PC-3 (cell line): ENCODE measurements around the gene NOG. TPM values are rescaled to one million over a fixed set of nuclear protein-coding genes. Genes with fewer than 3 reads are reported as not detected.

Experiments
- ATAC-seq: fragments of 200-7000 bp; cut with Tn5 transposase; 2 replicates; pipeline ENCODE4 v1.9.1; 2020; ENCODE audit warnings: mild to moderate bottlenecking, moderate library complexity
- BruUV-seq: library from RNA; stranded (reverse); fragments of 400-500 nt; replicated peaks from 2 replicates; lab custom pipeline; 2021; lab: Mats Ljungman, UMichigan
- CTCF ChIA-PET: fragments of 300-600 bp; sonication (Branson Sonifier 250); formaldehyde crosslinking; loops from one replicate; lab custom pipeline; 2022; ENCODE audit warnings: antibody characterized with exemption; lab: Charles Lee
- POLR2A ChIA-PET: fragments of 300-600 bp; sonication (Branson Sonifier 250); formaldehyde crosslinking; loops from one replicate; lab custom pipeline; 2022; ENCODE audit warnings: antibody characterized with exemption; ENCODE audit not compliant: unreplicated experiment; lab: Charles Lee
- DNase-seq: peaks from one replicate; pipeline ENCODE4 v3.0.0-alpha.2; 2015
- H2AFZ ChIP-seq: fragments of 300-600 bp; sonication (generic); 2 replicates; pipeline ENCODE4 v1.6.0; 2016; ENCODE audit warnings: antibody characterized with exemption, low read length
- H3F3A ChIP-seq: fragments of 300-600 bp; sonication (generic); one replicate; pipeline ENCODE4 v1.6.0; 2017; ENCODE audit warnings: antibody characterized with exemption, low read length, control low read depth, mild to moderate bottlenecking; ENCODE audit not compliant: unreplicated experiment
- H3K27ac ChIP-seq: fragments of 300-600 bp; sonication (generic); 2 replicates; pipeline ENCODE4 v1.5.1; 2016; ENCODE audit warnings: mild to moderate bottlenecking, low read length
- H3K27me3 ChIP-seq: fragments of 300-600 bp; sonication (generic); 2 replicates; pipeline ENCODE4 v1.6.1; 2016; ENCODE audit warnings: low read length, mixed read lengths
- H3K36me3 ChIP-seq: fragments of 300-600 bp; sonication (generic); 2 replicates; pipeline ENCODE4 v1.6.1; 2016; ENCODE audit warnings: low read depth, mixed run types, low read length, mixed read lengths
- H3K4me1 ChIP-seq: fragments of 300-600 bp; sonication (generic); 2 replicates; pipeline ENCODE4 v1.5.1; 2016; ENCODE audit warnings: low read length; ENCODE audit not compliant: insufficient read depth
- H3K4me2 ChIP-seq: fragments of 300-600 bp; sonication (generic); 2 replicates; pipeline ENCODE4 v1.6.0; 2016; ENCODE audit warnings: low read length
- H3K4me3 ChIP-seq: fragments of 300-600 bp; sonication (generic); 2 replicates; pipeline ENCODE4 v1.5.1; 2016; ENCODE audit warnings: mild to moderate bottlenecking, low read length, mixed read lengths
- H3K79me2 ChIP-seq: fragments of 300-600 bp; sonication (generic); 2 replicates; pipeline ENCODE4 v1.6.1; 2017; ENCODE audit warnings: low read length, mixed read lengths
- H3K9ac ChIP-seq: fragments of 300-600 bp; sonication (generic); 2 replicates; pipeline ENCODE4 v1.6.0; 2016; ENCODE audit warnings: mild to moderate bottlenecking, low read length
- H3K9me2 ChIP-seq: fragments of 300-600 bp; sonication (generic); replicated peaks from 2 replicates; pipeline ENCODE4 v1.6.1; 2016; ENCODE audit warnings: mixed run types, low read length, mixed read lengths
- H3K9me3 ChIP-seq: fragments of 300-600 bp; sonication (generic); 2 replicates; pipeline ENCODE4 v1.6.1; 2016; ENCODE audit warnings: low read length, mixed read lengths
- H4K20me1 ChIP-seq: fragments of 300-600 bp; sonication (generic); 2 replicates; pipeline ENCODE4 v1.6.1; 2016; ENCODE audit warnings: low read length, mixed read lengths
- CTCF ChIP-seq: fragments of 300-600 bp; sonication (generic); conservative IDR thresholded peaks from 2 replicates; pipeline ENCODE4 v1.5.1; 2017; ENCODE audit warnings: antibody characterized with exemption, low read depth, mild to moderate bottlenecking, low read length
- EZH2 ChIP-seq: fragments of 300-600 bp; sonication (generic); IDR thresholded peaks from one replicate; pipeline ENCODE4 v1.6.1; 2017; ENCODE audit warnings: antibody characterized with exemption, mild to moderate bottlenecking, low read length; ENCODE audit not compliant: unreplicated experiment
- EZH2phosphoT487 ChIP-seq: fragments of 300-600 bp; sonication (generic); IDR thresholded peaks from 2 replicates; pipeline ENCODE4 v1.6.1; 2018; ENCODE audit warnings: mild to moderate bottlenecking, antibody characterized with exemption, low read length, borderline replicate concordance
- intact Hi-C: fragments of 100-400 bp; cut with micrococcal nuclease; formaldehyde crosslinking; loops from 2 replicates; pipeline ENCODE4 v1.9.0; 2023
- total RNA-seq: library from RNA; depleted of rRNA; stranded (reverse); fragments of >200 nt; gene quantifications from 2 replicates; pipeline ENCODE4 v1.2.3, GENCODE V29; 2014

The NOG gene
- total RNA-seq, 1 experiment from 2014 or later = 23.9 TPM

GRCh38 chr17:56577190-56577842, 16.2 kb upstream of the NOG start:
- H3K9me3 ChIP-seq = no peaks in the 10 kb centered on the region
- ATAC-seq = no peak
- peaks cover 69% of the 10 kb centered on the region for H3K27me3 ChIP-seq
- H4K20me1 ChIP-seq = no peaks in the 10 kb centered on the region
- CTCF ChIA-PET = interaction anchor here (0.6 to 0.7 kb wide), 2 partner anchors 116 to 451 kb away, joined by 3 to 14 read pairs; no protein-coding TSS in a partner anchor
- no peaks in the 10 kb centered on the region for H3K36me3 ChIP-seq
- BruUV-seq = no TSS peak
- H3K9ac ChIP-seq = no peak overlapping the region
- no peaks in the 10 kb centered on the region for H3K4me1 ChIP-seq
- DNase-seq = no peak
- intact Hi-C loops = no loop called here
- no peak overlapping the region for H3K27ac ChIP-seq
- H3K79me2 ChIP-seq = no peaks in the 10 kb centered on the region
- no peak overlapping the region for H2AFZ ChIP-seq
- POLR2A ChIA-PET = no interaction called here
- no peaks in the 10 kb centered on the region for H3F3A ChIP-seq
- no peak overlapping the region for H3K4me2 ChIP-seq
- H3K9me2 ChIP-seq = no peaks in the 10 kb centered on the region
- TF ChIP-seq EZH2 = no peak
- H3K4me3 ChIP-seq = no peak overlapping the region

- H3K4me2 ChIP-seq = no peak overlapping the region
- no peak overlapping the region for H2AFZ ChIP-seq
- H3K9me3 ChIP-seq = no peaks in the 10 kb centered on the region
- H4K20me1 ChIP-seq = no peaks in the 10 kb centered on the region
- no peaks in the 10 kb centered on the region for H3K36me3 ChIP-seq
- ChIA-PET POLR2A (no interaction called here), CTCF (interaction anchor here (0.6 to 0.7 kb wide), 2 partner anchors 115 to 452 kb away, joined by 3 to 14 read pairs; no protein-coding TSS in a partner anchor)
- ATAC-seq = no peak
- H3K9ac ChIP-seq = no peak overlapping the region
- H3K4me3 ChIP-seq = no peak overlapping the region
- TF ChIP-seq CTCF = no peak
- no peak for TF ChIP-seq EZH2phosphoT487
- TF ChIP-seq EZH2 = no peak
- DNase-seq = no peak
- no peaks in the 10 kb centered on the region for H3K4me1 ChIP-seq
- H3K9me2 ChIP-seq = no peaks in the 10 kb centered on the region
- H3K27ac ChIP-seq = no peak overlapping the region
- no TSS peak for BruUV-seq
- intact Hi-C loops = no loop called here
- peaks cover 69% of the 10 kb centered on the region for H3K27me3 ChIP-seq
- no peaks in the 10 kb centered on the region for H3F3A ChIP-seq
- H3K79me2 ChIP-seq = no peaks in the 10 kb centered on the region
Observed at GRCh38 chr17:56577843-56578204, 15.7 kb upstream of the NOG start.

GRCh38 chr17:56581635-56582627, 11.6 kb upstream of the NOG start:
- Histone ChIP-seq H3K36me3 (no peaks in the 10 kb centered on the region), H3K9me2 (no peaks in the 10 kb centered on the region), H3K9ac (no peak overlapping the region), H3K4me1 (no peaks in the 10 kb centered on the region), H3K79me2 (no peaks in the 10 kb centered on the region), H3K9me3 (no peaks in the 10 kb centered on the region), H3F3A (no peaks in the 10 kb centered on the region), H3K27ac (no peak overlapping the region), H3K4me3 (no peak overlapping the region), H2AFZ (no peak overlapping the region), H4K20me1 (no peaks in the 10 kb centered on the region), H3K4me2 (no peak overlapping the region), H3K27me3 (peaks cover 75% of the 10 kb centered on the region)
- ChIA-PET POLR2A (no interaction called here), CTCF (no interaction called here)
- DNase-seq (no peak), ATAC-seq (no peak)
- no peak for TF ChIP-seq EZH2phosphoT487
- no peak for TF ChIP-seq CTCF
- no peak for TF ChIP-seq EZH2
- intact Hi-C loops = no loop called here
- no TSS peak for BruUV-seq
